K562 (cell line): ENCODE results near the gene NCAM2. TPM values are rescaled to one million over a fixed set of nuclear protein-coding genes. Genes with fewer than 3 reads are reported as not detected.
"Not testable (repeated sequence)": the region's sequence is repeated elsewhere in the genome, so short reads cannot be mapped to it uniquely, and the experiment has no call there.

Experiments used
- ATAC-seq: fragments of 200-7000 bp; cut with Tn5 transposase; 3 replicates; pipeline ENCODE4 v1.9.1; 2020; ENCODE audit warnings: moderate library complexity
- BruUV-seq: library from RNA; stranded (reverse); fragments of 400-500 nt; replicated peaks from 2 replicates; lab custom pipeline; 2021; lab: Mats Ljungman, UMichigan
- CTCF ChIA-PET: fragments of 300-600 bp; formaldehyde crosslinking; extraction: SDS; loops from one replicate; lab custom pipeline; 2021; ENCODE audit warnings: low intra/inter-chr PET ratio; lab: Yijun Ruan, JAX
- POLR2A ChIA-PET: fragments of 300-600, 350-650 bp; sonication (Branson Sonifier 250); formaldehyde crosslinking; extraction: SDS; loops from one replicate; lab custom pipeline; 2021; ENCODE audit warnings: antibody characterized with exemption, inconsistent platforms; lab: Yijun Ruan, JAX
- DNase-seq, 4 experiments: peaks; one replicate each; pipeline versions ENCODE4 v3.0.0 to v3.0.0-alpha.2; 2011 to 2018; ENCODE audit warnings: low spot score in 3 of 4, mixed read lengths in 3 of 4; ENCODE audit errors: extremely low read depth in 1 of 4
- FAIRE-seq: peaks from 2 replicates; lab custom pipeline; 2011; peaks lifted over from hg19 to GRCh38; lab: Jason Lieb, UNC
- H2AFZ ChIP-seq: 2 replicates; pipeline ENCODE4 v1.6.0; 2011; ENCODE audit warnings: low read depth, low read length, control low read depth, inconsistent platforms
- H3K27ac ChIP-seq: fragments of 200-600 bp; 3 replicates; pipeline ENCODE4 v1.8.0; 2011; ENCODE audit warnings: low read depth, mild to moderate bottlenecking, control low read depth, inconsistent platforms, low read length, moderate library complexity, mixed read lengths; ENCODE audit errors: extremely low read depth
- H3K27me3 ChIP-seq, 2 experiments: fragments of 300-600 bp in 1 of 2; 2 replicates in 1 of 2; 3 replicates in 1 of 2; pipeline versions ENCODE4 v1.6.0 to v1.8.0; 2011; ENCODE audit warnings: inconsistent platforms in 2 of 2, low read length in 2 of 2, mild to moderate bottlenecking in 1 of 2, mixed read lengths in 1 of 2, moderate library complexity in 1 of 2; ENCODE audit not compliant: control insufficient read depth in 2 of 2, insufficient read depth in 2 of 2
- H3K36me3 ChIP-seq: fragments of 300-600 bp; 3 replicates; pipeline ENCODE4 v1.8.0; 2011; ENCODE audit warnings: mild to moderate bottlenecking, low read length, inconsistent platforms; ENCODE audit not compliant: control insufficient read depth, insufficient read depth
- H3K4me1 ChIP-seq, 2 experiments: fragments of 200-600 bp in 1 of 2; replicated peaks in 1 of 2; 2 replicates in 1 of 2; 3 replicates in 1 of 2; pipeline versions ENCODE4 v1.5.1 to v1.8.0; 2011; ENCODE audit warnings: inconsistent platforms in 2 of 2, low read length in 2 of 2, mild to moderate bottlenecking in 1 of 2, mixed read lengths in 1 of 2, moderate library complexity in 1 of 2; ENCODE audit not compliant: control insufficient read depth in 2 of 2, insufficient read depth in 2 of 2
- H3K4me2 ChIP-seq: 2 replicates; pipeline ENCODE4 v1.6.1; 2011; ENCODE audit warnings: low read length, control low read depth, inconsistent platforms, mixed read lengths; ENCODE audit not compliant: insufficient read depth
- H3K4me3 ChIP-seq: fragments of 200-600 bp; sonication (generic), shearing (Covaris generic); 2 replicates; pipeline ENCODE4 v1.5.1; 2016; ENCODE audit warnings: control low read depth, inconsistent platforms
- H3K79me2 ChIP-seq: fragments of 200-600 bp; 3 replicates; pipeline ENCODE4 v1.8.0; 2011; ENCODE audit warnings: low read length, inconsistent platforms; ENCODE audit not compliant: control insufficient read depth, insufficient read depth
- H3K9ac ChIP-seq, 2 experiments: 2 replicates each; pipeline versions ENCODE4 v1.6.0 to v1.6.1; 2011; ENCODE audit warnings: low read depth in 2 of 2, low read length in 2 of 2, control low read depth in 1 of 2, inconsistent platforms in 1 of 2, mild to moderate bottlenecking in 1 of 2, mixed read lengths in 1 of 2; ENCODE audit not compliant: insufficient read depth in 1 of 2
- H3K9me1 ChIP-seq: one replicate; pipeline ENCODE4 v1.6.0; 2011; ENCODE audit warnings: inconsistent platforms, mild to moderate bottlenecking, low read length, moderate library complexity; ENCODE audit not compliant: control insufficient read depth, insufficient read depth
- H3K9me3 ChIP-seq: replicated peaks from 2 replicates; pipeline ENCODE4 v1.5.1; 2011; ENCODE audit warnings: low read depth, low read length, inconsistent platforms; ENCODE audit not compliant: control insufficient read depth, insufficient read depth
- H4K20me1 ChIP-seq: replicated peaks from 2 replicates; pipeline ENCODE4 v1.6.1; 2011; ENCODE audit warnings: low read length, inconsistent platforms, mixed read lengths; ENCODE audit not compliant: control insufficient read depth, insufficient read depth
- ZNF445 ChIP-seq: fragments of 250-450 bp; sonication (Bioruptor Pico); IDR thresholded peaks from 2 replicates; pipeline ENCODE4 v1.4.0; 2020; ENCODE audit warnings: low read depth, mild to moderate bottlenecking, moderate library complexity
- WGBS: fragments of 100-300 bp; shearing (Covaris generic); methylation state at CpG from one replicate; pipeline ENCODE4 v1.1.6; 2016; ENCODE audit warnings: low coverage, mixed read lengths; ENCODE audit not compliant: insufficient coverage; ENCODE audit errors: missing lambda C conversion rate; 5-methylcytosine and 5-hydroxymethylcytosine counted together
- in situ Hi-C: fragments of 300-500 bp; cut with MboI; formaldehyde crosslinking; loops from 4 replicates; pipeline ENCODE4 v1.15.0; 2018; ENCODE audit warnings: inconsistent platforms, mixed read lengths
- intact Hi-C: fragments of 100-400 bp; cut with micrococcal nuclease; formaldehyde crosslinking; loops from 2 replicates; pipeline ENCODE4 v1.14.2; 2022
- polyA plus RNA-seq, 8 experiments: library from polyadenylated mRNA; depleted of rRNA in 4 of 8; stranded (reverse) in 5 of 8; unstranded in 3 of 8; fragments of >200 nt; fragmentation: Nextera tagmentation in 2 of 8; fragmentation: Illumina TruSeq in 1 of 8; extraction: Ambion mirVana in 2 of 8; extraction: Trizol in 1 of 8; gene quantifications; 2 replicates each; pipeline versions ENCODE4 v1.2.1 to v1.2.3, GENCODE V29; 2011 to 2014; ENCODE audit warnings: inconsistent platforms in 1 of 8, missing spikeins in 1 of 8
- total RNA-seq, 7 experiments: library from RNA; depleted of rRNA in 6 of 7; stranded (reverse); fragments of >200 nt in 6 of 7; fragmentation: Illumina TruSeq in 2 of 7; extraction: Trizol in 2 of 7; gene quantifications; 2 replicates each; pipeline versions ENCODE4 v1.2.1 to v1.2.3, GENCODE V29; 2011 to 2021; ENCODE audit warnings: low replicate concordance in 1 of 7

Gene NCAM2
- total and polyA plus RNA-seq, 9 of the 15 experiments (the other 6 are each of a cell fraction or from before 2014, with no cell fraction given): 14.0 to 58.2 (median 27.8) TPM

- in situ Hi-C loops, H2AFZ ChIP-seq, H3K4me2 ChIP-seq, H3K9me1 ChIP-seq, POLR2A ChIA-PET, BruUV-seq, H3K27ac ChIP-seq, H3K9ac ChIP-seq, H4K20me1 ChIP-seq, H3K27me3 ChIP-seq, H3K4me3 ChIP-seq, ATAC-seq, CTCF ChIA-PET, H3K36me3 ChIP-seq, DNase-seq, H3K79me2 ChIP-seq, intact Hi-C loops, H3K4me1 ChIP-seq, FAIRE-seq, H3K9me3 ChIP-seq: not testable (repeated sequence)
- WGBS: 76% methylated on average over 3 of the region's 3 CpGs
- peak; percentile 37; the same call in 1 of the 2 replicates for TF ChIP-seq ZNF445 (CRISPR knock-in tag)
Observed at GRCh38 chr21:21402187-21402586, 404.0 kb downstream of the NCAM2 start.

GRCh38 chr21:21404261-21404660 lies 406.1 kb downstream of the NCAM2 start:
- H3K27ac ChIP-seq, H3K9ac ChIP-seq, ATAC-seq, in situ Hi-C loops, POLR2A ChIA-PET, FAIRE-seq, H2AFZ ChIP-seq, H3K36me3 ChIP-seq, DNase-seq, H3K79me2 ChIP-seq, H3K4me3 ChIP-seq, H3K27me3 ChIP-seq, BruUV-seq, intact Hi-C loops, CTCF ChIA-PET, H3K4me2 ChIP-seq, H3K9me3 ChIP-seq, H4K20me1 ChIP-seq, H3K4me1 ChIP-seq, H3K9me1 ChIP-seq: not testable (repeated sequence)
- WGBS: 77% methylated on average over 5 of the region's 5 CpGs
